Natural killer cell (primary cell): Measurements from ENCODE around the gene P2RX4. TPM values are rescaled to one million over a fixed set of nuclear protein-coding genes. Genes with fewer than 3 reads are reported as not detected.

Source experiments
- ATAC-seq, 3 donors: fragments of 150-1000 bp in 2 of 3; fragments of 200-7000 bp in 1 of 3; cut with Tn5 transposase; 1 replicate in 1 of 3; 2 replicates in 2 of 3; pipeline ENCODE4 v1.10.0; 2021; ENCODE audit warnings: mild to moderate bottlenecking in 2 of 3, moderate library complexity in 2 of 3
- DNase-seq, 2 donors: peaks; one replicate each; pipeline versions ENCODE4 v3.0.0 to v3.0.0-alpha.2; 2013 to 2021; ENCODE audit warnings: mixed read lengths in 1 of 2
- H3K27ac ChIP-seq: one replicate; pipeline ENCODE4 v1.5.1; 2013; ENCODE audit warnings: mild to moderate bottlenecking, low read length
- H3K27me3 ChIP-seq: one replicate; pipeline ENCODE4 v1.6.1; 2013; ENCODE audit warnings: low read length; ENCODE audit not compliant: control insufficient read depth, insufficient read depth
- H3K36me3 ChIP-seq: one replicate; pipeline ENCODE4 v1.6.1; 2013; ENCODE audit warnings: low read length; ENCODE audit not compliant: control insufficient read depth, insufficient read depth
- H3K4me1 ChIP-seq: one replicate; pipeline ENCODE4 v1.6.1; 2013; ENCODE audit warnings: low read length; ENCODE audit not compliant: control insufficient read depth, insufficient read depth
- H3K4me3 ChIP-seq: one replicate; pipeline ENCODE4 v1.5.1; 2013; ENCODE audit warnings: low read length
- H3K9me3 ChIP-seq: one replicate; pipeline ENCODE4 v1.6.1; 2013; ENCODE audit warnings: low read length; ENCODE audit not compliant: control insufficient read depth, insufficient read depth
- H3K27ac Mint-ChIP-seq, 2 donors: one replicate each; pipeline ENCODE4 v1.8.0; 2022; ENCODE audit warnings: mild to moderate bottlenecking in 2 of 2, mixed read lengths in 2 of 2, moderate library complexity in 1 of 2
- H3K27me3 Mint-ChIP-seq, 2 donors: one replicate each; pipeline ENCODE4 v1.8.0; 2022; ENCODE audit warnings: low read depth in 2 of 2, mixed read lengths in 2 of 2
- H3K36me3 Mint-ChIP-seq: one replicate; pipeline ENCODE4 v1.8.0; 2022; ENCODE audit warnings: mixed read lengths
- H3K4me1 Mint-ChIP-seq, 2 donors: one replicate each; pipeline ENCODE4 v1.8.0; 2022; ENCODE audit warnings: mixed read lengths in 2 of 2
- H3K4me3 Mint-ChIP-seq: one replicate; pipeline ENCODE4 v1.8.0; 2022; ENCODE audit warnings: mild to moderate bottlenecking, moderate library complexity, mixed read lengths
- H3K9me3 Mint-ChIP-seq, 2 donors: one replicate each; pipeline ENCODE4 v1.8.0; 2022; ENCODE audit warnings: mixed read lengths in 2 of 2
- CTCF ChIP-seq: fragments of 200-600 bp; IDR thresholded peaks from one replicate; pipeline ENCODE4 v1.8.0; 2022; ENCODE audit warnings: antibody characterized with exemption
- WGBS: methylation state at CpG from one replicate; pipeline ENCODE4 v1.1.7; 2013; ENCODE audit warnings: missing lambda C conversion rate; ENCODE audit not compliant: insufficient coverage; 5-methylcytosine and 5-hydroxymethylcytosine counted together
- intact Hi-C: fragments of 100-400 bp; cut with micrococcal nuclease; formaldehyde crosslinking; loops from one replicate; pipeline ENCODE4 v1.14.2; 2022
- total RNA-seq, 4 donors: library from RNA; stranded (reverse); fragments of 120-200 nt in 1 of 4; gene quantifications; one replicate each; pipeline versions ENCODE4 v1.2.3 to v1.2.4, GENCODE V29; 2013 to 2022

The P2RX4 gene
- total RNA-seq, 3 donors from 2014 or later (not counting 1 experiment from before 2014, with no cell fraction given) = 34.8 to 39.3 (median 38.2) TPM

GRCh38 chr12:121274036-121274763 lies 64.3 kb downstream of the P2RX4 start:
- intact Hi-C loops = no loop called here
- Mint-ChIP-seq H3K9me3 (no peaks in the 10 kb centered on the region), H3K4me1 (no peaks in the 10 kb centered on the region), H3K4me3 (no peak overlapping the region), H3K27me3 (no peaks in the 10 kb centered on the region), H3K27ac (no peak overlapping the region), H3K36me3 (no peaks in the 10 kb centered on the region)
- peaks cover 12% of the 10 kb centered on the region for H3K36me3 ChIP-seq
- no peaks in the 10 kb centered on the region for H3K27me3 ChIP-seq
- no peak overlapping the region for H3K27ac ChIP-seq
- no peaks in the 10 kb centered on the region for H3K9me3 ChIP-seq
- no peak overlapping the region for H3K4me3 ChIP-seq
- TF ChIP-seq CTCF = no peak
- 97% methylated on average over 35 of the region's 35 CpGs for WGBS
- ATAC-seq (no peak), DNase-seq (no peak)
- H3K4me1 ChIP-seq = no peaks in the 10 kb centered on the region

GRCh38 chr12:121277374-121277759 lies 67.4 kb downstream of the P2RX4 start:
- no peak overlapping the region for H3K27ac Mint-ChIP-seq
- peak overlapping the region; percentile 21 for H3K27ac ChIP-seq
- peaks cover 9% of the 10 kb centered on the region for H3K36me3 ChIP-seq

GRCh38 chr12:121278169-121279070 lies 68.5 kb downstream of the P2RX4 start:
- Histone ChIP-seq H3K4me3 (no peak overlapping the region), H3K4me1 (no peaks in the 10 kb centered on the region), H3K27ac (no peak overlapping the region), H3K27me3 (no peaks in the 10 kb centered on the region), H3K9me3 (no peaks in the 10 kb centered on the region), H3K36me3 (peaks cover 6% of the 10 kb centered on the region)
- WGBS = 96% methylated on average over 15 of the region's 15 CpGs
- H3K9me3 Mint-ChIP-seq = no peaks in the 10 kb centered on the region
- no peak for TF ChIP-seq CTCF
- H3K27me3 Mint-ChIP-seq = no peaks in the 10 kb centered on the region
- no peak overlapping the region for H3K4me3 Mint-ChIP-seq
- no peak overlapping the region for H3K27ac Mint-ChIP-seq
- intact Hi-C loops = no loop called here
- DNase-seq (no peak), ATAC-seq (peak in 1 of 3 donors; percentile 51)
- no peaks in the 10 kb centered on the region for H3K4me1 Mint-ChIP-seq
- H3K36me3 Mint-ChIP-seq = no peaks in the 10 kb centered on the region

More at GRCh38 chr12:121277374-121277759, 67.4 kb downstream of the P2RX4 start:
- Mint-ChIP-seq H3K4me1 (no peaks in the 10 kb centered on the region), H3K36me3 (no peaks in the 10 kb centered on the region), H3K9me3 (no peaks in the 10 kb centered on the region), H3K4me3 (no peak overlapping the region), H3K27me3 (no peaks in the 10 kb centered on the region)
- intact Hi-C loops = no loop called here
- Histone ChIP-seq H3K27me3 (no peaks in the 10 kb centered on the region), H3K9me3 (no peaks in the 10 kb centered on the region), H3K4me1 (no peaks in the 10 kb centered on the region), H3K4me3 (no peak overlapping the region)
- 100% methylated on average over 6 of the region's 6 CpGs for WGBS
- DNase-seq (no peak), ATAC-seq (no peak)
- no peak for TF ChIP-seq CTCF
